ENCODE results near the gene FEZ2. TPM values are rescaled to one million over a fixed set of nuclear protein-coding genes. Genes with fewer than 3 reads are reported as not detected.

Gene FEZ2
- polyA plus RNA-seq, 1 of the 3 experiments (the other 2 are of a cell fraction): 37.2 TPM

- Histone ChIP-seq H3K9me3 (no peaks in the 10 kb centered on the region), H3K27me3 (ENCODE audit: insufficient read depth) (no peaks in the 10 kb centered on the region), H3K4me3 (ENCODE audit: low read depth in 2 of 2, low read length in 1 of 2) (no peak overlapping the region), H3K9ac (no peak overlapping the region), H4K20me1 (ENCODE audit: insufficient read depth) (peaks cover 12% of the 10 kb centered on the region; the same call in 1 of the 2 replicates), H3K79me2 (ENCODE audit: insufficient read depth) (peaks cover 87% of the 10 kb centered on the region), H3K27ac (ENCODE audit: low read depth in 2 of 2, low read length in 1 of 2) (peak overlapping the region in 1 of 2 experiments; percentile 32; a peak in 1 of 4 replicates), H3K9me2 (no peaks in the 10 kb centered on the region), H3K4me1 (ENCODE audit: control insufficient read depth in 1 of 2, insufficient read depth in 2 of 2, low read depth in 1 of 2, low read length in 1 of 2) (peaks cover 0 to 12% of the 10 kb centered on the region in 2 experiments; a peak in 2 of 4 replicates), H3K36me3 (replicated peaks in 1 of 2; ENCODE audit: control insufficient read depth in 1 of 2, insufficient read depth in 2 of 2, low read length in 1 of 2) (peaks cover 64 to 74% of the 10 kb centered on the region in 2 experiments), H3K4me2 (no peak overlapping the region), H2AFZ (ENCODE audit: low read depth) (no peak overlapping the region), H3F3A (replicated peaks; ENCODE audit: insufficient read depth) (no peaks in the 10 kb centered on the region)
- no peak for DNase-seq
- ChIA-PET CTCF (interaction anchor here (0.5 kb wide), 1 partner anchor 532 kb away, joined by 3 read pairs; no protein-coding TSS in a partner anchor), POLR2A (interaction anchor here (1.1 kb wide), 1 partner anchor 138 kb away, joined by 4 read pairs; no protein-coding TSS in a partner anchor)
- no peak for TF ChIP-seq SIN3A (IDR thresholded peaks at IDR 0.05; ENCODE audit: borderline replicate concordance, low read depth, low read length)
- TF ChIP-seq EZH2phosphoT487 (IDR thresholded peaks at IDR 0.05; ENCODE audit: borderline replicate concordance, low read depth): no peak
- no peak for TF ChIP-seq EP300 (IDR thresholded peaks at IDR 0.05; ENCODE audit: borderline replicate concordance in 1 of 2, low read depth in 1 of 2, low read length in 1 of 2)
- no peak for TF ChIP-seq CTCF (IDR thresholded peaks at IDR 0.05)
- no peak for TF ChIP-seq FOXM1 (IDR thresholded peaks at IDR 0.05; ENCODE audit: low read depth)
- no peak for TF ChIP-seq YY1 (IDR thresholded peaks at IDR 0.05; ENCODE audit: low read depth)
- no peak for TF ChIP-seq MXI1 (IDR thresholded peaks at IDR 0.05; ENCODE audit: low read depth, low read length)
- no peak for TF ChIP-seq CHD2 (IDR thresholded peaks at IDR 0.05; ENCODE audit: low read length, partially characterized antibody)
- TF ChIP-seq FOSL2 (IDR thresholded peaks at IDR 0.05; ENCODE audit: borderline replicate concordance, low read depth): no peak
- no peak for TF ChIP-seq TAF1 (IDR thresholded peaks at IDR 0.05; ENCODE audit: borderline replicate concordance, low read depth, low read length)
- 94% methylated on average over 6 of the region's 6 CpGs for WGBS (ENCODE audit: low lambda C conversion rate)
Observed at GRCh38 chr2:36586672-36587071, 11.3 kb downstream of the FEZ2 start.

GRCh38 chr2:36584148-36584794, 13.7 kb downstream of the FEZ2 start:
- Histone ChIP-seq H4K20me1 (ENCODE audit: insufficient read depth) (no peaks in the 10 kb centered on the region), H3K9me2 (no peaks in the 10 kb centered on the region), H3K4me3 (ENCODE audit: low read depth in 2 of 2, low read length in 1 of 2) (no peak overlapping the region), H3K27ac (ENCODE audit: low read depth in 2 of 2, low read length in 1 of 2) (no peak overlapping the region), H3K79me2 (ENCODE audit: insufficient read depth) (peaks cover 76% of the 10 kb centered on the region), H3K9ac (no peak overlapping the region), H2AFZ (ENCODE audit: low read depth) (no peak overlapping the region), H3K4me1 (ENCODE audit: control insufficient read depth in 1 of 2, insufficient read depth in 2 of 2, low read depth in 1 of 2, low read length in 1 of 2) (peaks cover 4 to 5% of the 10 kb centered on the region in 2 experiments; a peak in 3 of 4 replicates), H3K9me3 (no peaks in the 10 kb centered on the region), H3K27me3 (ENCODE audit: insufficient read depth) (no peaks in the 10 kb centered on the region), H3F3A (replicated peaks; ENCODE audit: insufficient read depth) (peaks cover 4% of the 10 kb centered on the region), H3K36me3 (replicated peaks in 1 of 2; ENCODE audit: control insufficient read depth in 1 of 2, insufficient read depth in 2 of 2, low read length in 1 of 2) (peaks cover 74 to 79% of the 10 kb centered on the region in 2 experiments), H3K4me2 (no peak overlapping the region)
- CTCF ChIA-PET: interaction anchor here (1.3 to 2.0 kb wide), 2 partner anchors 11 to 116 kb away, joined by 3 to 5 read pairs; no protein-coding TSS in a partner anchor
- DNase-seq: no peak
- TF ChIP-seq GABPA (IDR thresholded peaks at IDR 0.05; ENCODE audit: low read depth) (no peak), MXI1 (IDR thresholded peaks at IDR 0.05; ENCODE audit: low read depth, low read length) (no peak), TEAD4 (IDR thresholded peaks at IDR 0.05; ENCODE audit: borderline replicate concordance, insufficient read depth) (no peak), MAX (IDR thresholded peaks at IDR 0.05; ENCODE audit: low read depth) (no peak), IRF3 (IDR thresholded peaks at IDR 0.05; ENCODE audit: low read depth, low read length) (no peak), EP300 (IDR thresholded peaks at IDR 0.05; ENCODE audit: borderline replicate concordance in 1 of 2, low read depth in 1 of 2, low read length in 1 of 2) (no peak), RCOR1 (IDR thresholded peaks at IDR 0.05; ENCODE audit: low read length) (no peak), CHD2 (IDR thresholded peaks at IDR 0.05; ENCODE audit: low read length, partially characterized antibody) (no peak), GATA2 (CRISPR knock-in tag; IDR thresholded peaks at IDR 0.05) (no peak), FOXJ3 (CRISPR knock-in tag; IDR thresholded peaks at IDR 0.05) (no peak), NRF1 (IDR thresholded peaks at IDR 0.05; ENCODE audit: low read depth, low read length) (no peak)
- POLR2A ChIA-PET: no interaction called here
- 100% methylated on average over 1 of the region's 1 CpG for WGBS (ENCODE audit: low lambda C conversion rate)
